ENCODE data around the gene OR52H1. TPM values are rescaled to one million over a fixed set of nuclear protein-coding genes. Genes with fewer than 3 reads are reported as not detected.

Gene OR52H1
- polyA plus RNA-seq, 1 experiment, result 0.10 TPM

DNA sequence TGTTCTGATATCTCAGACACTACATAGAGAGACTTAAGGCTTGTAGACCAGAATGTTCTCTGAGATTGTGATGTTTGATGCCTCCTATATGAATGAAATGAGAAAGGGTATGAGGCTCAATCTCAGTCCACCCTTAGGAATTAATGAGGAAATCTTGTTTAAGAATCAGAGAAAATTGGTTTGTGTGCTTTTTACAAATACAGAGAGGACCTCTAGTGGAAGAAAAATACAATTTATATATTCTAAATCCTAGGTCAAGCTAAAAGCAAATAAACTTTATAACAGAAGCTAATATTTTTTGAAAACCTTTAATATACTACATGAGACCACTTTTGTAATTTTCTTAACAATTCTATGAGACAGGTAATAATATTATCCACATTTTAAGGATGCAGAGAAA is 5.0 kb upstream of the OR52H1 start:
- H3K27ac ChIP-seq (ENCODE audit: low read depth, low read length), result no peak overlapping the region
- ChIA-PET POLR2A (no interaction called here), CTCF (no interaction called here)
- TF ChIP-seq CTCF (IDR thresholded peaks at IDR 0.05; ENCODE audit: low read depth, low read length), result peak; percentile 22; the same call in 1 of the 2 replicates
- H3K4me3 ChIP-seq (ENCODE audit: low read depth, low read length), result no peak overlapping the region
- H3K9me3 ChIP-seq (ENCODE audit: control insufficient read depth, insufficient read depth, low read length), result no peaks in the 10 kb centered on the region
- peaks cover 2% of the 10 kb centered on the region for H3K27me3 ChIP-seq (ENCODE audit: control insufficient read depth, insufficient read depth, low read length)
- DNase-seq (ENCODE audit: low read depth, low spot score), result no peak

GRCh38 chr11:5550440-5551095 is 2.2 kb upstream of the OR52H1 start:
- H3K27me3 ChIP-seq (ENCODE audit: control insufficient read depth, insufficient read depth, low read length), result no peaks in the 10 kb centered on the region
- TF ChIP-seq CTCF (IDR thresholded peaks at IDR 0.05; ENCODE audit: low read depth, low read length), result no peak
- no peak overlapping the region for H3K27ac ChIP-seq (ENCODE audit: low read depth, low read length)
- POLR2A ChIA-PET, result no interaction called here
- no peak overlapping the region for H3K4me3 ChIP-seq (ENCODE audit: low read depth, low read length)
- DNase-seq (ENCODE audit: low read depth, low spot score), result peak; percentile 23
- CTCF ChIA-PET, result interaction anchor here (0.7 to 1.6 kb wide), 2 partner anchors 74 to 587 kb away, joined by 4 to 7 read pairs; no protein-coding TSS in a partner anchor
- no peaks in the 10 kb centered on the region for H3K9me3 ChIP-seq (ENCODE audit: control insufficient read depth, insufficient read depth, low read length)

DNA sequence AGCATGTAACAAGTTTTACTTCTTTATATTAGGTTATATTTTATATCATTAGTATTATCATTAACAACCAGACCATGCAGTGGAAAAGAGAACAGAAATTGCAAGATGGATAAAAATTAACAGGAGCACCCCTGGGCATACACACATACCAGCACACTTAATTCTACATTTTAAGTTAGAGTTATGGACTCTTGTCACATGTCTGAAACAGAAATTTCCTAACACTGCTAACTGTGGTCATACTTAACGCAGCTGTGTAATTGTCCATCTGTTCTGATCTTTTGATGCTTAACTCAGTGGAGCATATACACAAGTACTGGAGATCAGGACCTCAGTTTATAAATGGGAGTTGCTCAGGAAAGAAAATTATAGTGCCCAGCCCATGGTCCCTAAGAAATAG is 358 bp downstream of the OR52H1 start:
- H3K27me3 ChIP-seq (ENCODE audit: control insufficient read depth, insufficient read depth, low read length), result no peaks in the 10 kb centered on the region
- H3K9me3 ChIP-seq (ENCODE audit: control insufficient read depth, insufficient read depth, low read length), result no peaks in the 10 kb centered on the region
- CTCF ChIA-PET, result no interaction called here
- no peak overlapping the region for H3K4me3 ChIP-seq (ENCODE audit: low read depth, low read length)
- TF ChIP-seq CTCF (IDR thresholded peaks at IDR 0.05; ENCODE audit: low read depth, low read length), result no peak
- no peak for DNase-seq (ENCODE audit: low read depth, low spot score)
- POLR2A ChIA-PET, result no interaction called here
- no peak overlapping the region for H3K27ac ChIP-seq (ENCODE audit: low read depth, low read length)

GRCh38 chr11:5546457-5546856 is 1.9 kb downstream of the OR52H1 start:
- POLR2A ChIA-PET, result no interaction called here

More at GRCh38 chr11:5546457-5546856, 1.9 kb downstream of the OR52H1 start:
- DNase-seq (ENCODE audit: low read depth, low spot score), result peak; percentile 13
- H3K27me3 ChIP-seq (ENCODE audit: control insufficient read depth, insufficient read depth, low read length), result no peaks in the 10 kb centered on the region
- H3K4me3 ChIP-seq (ENCODE audit: low read depth, low read length), result no peak overlapping the region
- H3K27ac ChIP-seq (ENCODE audit: low read depth, low read length), result no peak overlapping the region
- H3K9me3 ChIP-seq (ENCODE audit: control insufficient read depth, insufficient read depth, low read length), result no peaks in the 10 kb centered on the region
- no peak for TF ChIP-seq CTCF (IDR thresholded peaks at IDR 0.05; ENCODE audit: low read depth, low read length)
- CTCF ChIA-PET, result no interaction called here
